T47D (cell line): ENCODE results near the gene TNRC6C.
"Not testable (repeated sequence)": the region's sequence is repeated elsewhere in the genome, so short reads cannot be mapped to it uniquely, and the experiment has no call there.

Experiments
- DNase-seq, 2 experiments: peaks; one replicate each; pipeline versions ENCODE4 v3.0.0 to v3.0.0-alpha.2; 2011 to 2012; ENCODE audit warnings: low read depth in 1 of 2, low spot score in 1 of 2
- JUND ChIP-seq: IDR thresholded peaks from 2 replicates; pipeline ENCODE4 v1.6.1; 2012; ENCODE audit warnings: low read depth
- in situ Hi-C: cut with HindIII; loops from 2 replicates; pipeline ENCODE4 v1.10.0; 2016; ENCODE audit warnings: low sequenced_read_pairs, low pct_unique_long_range_greater_than_20kb

TNRC6C gene

DNA sequence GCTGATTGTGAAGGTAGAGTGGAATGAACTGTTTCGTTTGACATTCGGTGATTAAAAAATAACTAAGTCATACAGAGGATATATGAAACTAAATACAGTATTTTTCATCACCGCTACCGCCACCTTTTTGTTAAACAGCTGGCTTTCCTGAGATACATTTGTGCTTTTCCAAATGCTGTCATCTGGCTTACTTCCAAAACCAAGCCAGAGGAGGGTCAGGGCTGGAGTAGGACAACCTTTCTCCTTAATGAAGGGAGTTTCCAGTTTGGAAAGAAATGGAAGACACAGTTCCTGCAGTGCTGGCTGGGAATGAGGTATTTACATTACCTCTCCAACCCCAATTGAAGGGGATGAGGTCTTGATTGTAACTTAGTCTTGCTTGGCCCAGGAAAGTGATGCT lies 3.2 kb downstream of the TNRC6C start:
- in situ Hi-C loops = no loop called here
- TF ChIP-seq JUND = no peak
- no peak for DNase-seq

DNA sequence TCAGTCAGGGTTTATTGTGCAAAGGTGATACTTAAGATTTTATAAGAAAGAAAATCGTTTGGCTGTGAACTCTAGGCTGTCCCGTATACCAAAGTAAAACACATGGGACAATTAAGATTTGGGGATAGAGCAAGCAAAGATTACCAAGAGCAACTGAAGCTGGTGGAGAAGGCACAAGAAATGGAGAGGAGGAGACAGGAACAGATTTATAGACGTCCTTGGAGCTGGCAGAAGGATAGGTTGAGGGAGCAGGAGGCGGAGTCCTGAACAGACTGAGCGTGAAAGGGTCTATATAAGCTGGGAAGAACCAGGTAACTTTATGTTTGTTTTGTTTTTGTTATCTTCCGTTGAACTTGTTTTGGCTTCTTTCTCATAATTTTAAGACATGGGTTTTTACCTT lies 3.8 kb downstream of the TNRC6C start:
- TF ChIP-seq JUND = no peak
- no peak for DNase-seq
- in situ Hi-C loops = no loop called here

DNA sequence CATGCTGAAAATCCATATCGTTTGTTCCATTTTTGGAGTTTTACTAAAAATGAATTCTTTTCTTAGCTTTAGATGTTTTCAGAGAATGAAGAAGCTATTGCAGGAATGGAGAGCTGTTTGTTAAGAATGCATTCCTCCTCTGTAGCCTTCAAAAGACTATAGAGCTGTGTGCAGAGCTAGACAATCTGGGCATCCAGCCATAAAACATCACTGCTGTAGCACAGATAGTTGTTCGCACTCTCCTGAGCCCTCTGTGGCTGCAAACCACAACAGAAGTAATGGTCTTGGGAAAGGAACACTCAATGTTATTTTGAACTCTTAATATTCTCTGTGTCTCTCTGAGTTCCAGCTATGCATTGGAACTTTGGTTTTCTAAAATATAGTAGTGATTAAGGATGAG lies 4.9 kb downstream of the TNRC6C start:
- TF ChIP-seq JUND = no peak
- in situ Hi-C loops = no loop called here
- DNase-seq = no peak

DNA sequence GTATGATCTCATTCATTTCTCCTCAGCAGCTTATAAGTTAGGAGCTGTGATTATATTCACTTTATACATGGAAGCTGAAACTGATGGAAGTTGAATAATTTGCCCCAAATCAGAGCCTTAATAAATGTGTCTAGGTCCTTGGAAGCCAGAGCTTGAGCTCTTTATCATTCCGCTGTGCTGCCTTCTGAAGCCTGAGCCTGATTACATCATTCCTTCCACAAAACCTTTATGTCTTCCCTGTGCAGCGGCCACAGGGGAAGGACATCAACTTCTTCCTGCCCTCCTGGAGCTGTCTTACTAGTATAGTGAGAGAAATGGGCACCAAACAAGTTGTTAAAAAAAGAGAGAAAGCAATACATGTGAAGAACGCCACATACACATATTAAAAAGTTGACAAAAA lies 6.8 kb downstream of the TNRC6C start:
- DNase-seq = no peak
- no peak for TF ChIP-seq JUND
- in situ Hi-C loops = no loop called here

DNA sequence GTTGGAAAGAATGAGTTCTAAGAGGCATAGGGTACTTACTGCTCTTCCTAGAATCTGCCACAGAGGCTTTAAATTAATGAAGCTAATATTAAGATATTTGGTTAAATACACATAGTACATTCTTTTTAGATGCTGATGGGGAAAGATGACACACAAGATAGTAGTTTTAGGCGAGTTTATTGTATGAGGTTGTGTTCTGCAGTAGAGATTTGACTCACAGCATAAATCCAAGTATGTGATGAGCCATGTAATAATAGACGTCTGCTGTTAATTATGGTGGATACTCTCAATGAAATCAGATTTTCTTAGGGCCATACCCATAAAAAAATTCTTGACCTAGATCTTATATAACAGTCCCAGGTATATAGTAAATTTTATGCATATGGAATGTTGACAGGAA lies 8.0 kb downstream of the TNRC6C start:
- DNase-seq = no peak
- TF ChIP-seq JUND = no peak
- in situ Hi-C loops = no loop called here

DNA sequence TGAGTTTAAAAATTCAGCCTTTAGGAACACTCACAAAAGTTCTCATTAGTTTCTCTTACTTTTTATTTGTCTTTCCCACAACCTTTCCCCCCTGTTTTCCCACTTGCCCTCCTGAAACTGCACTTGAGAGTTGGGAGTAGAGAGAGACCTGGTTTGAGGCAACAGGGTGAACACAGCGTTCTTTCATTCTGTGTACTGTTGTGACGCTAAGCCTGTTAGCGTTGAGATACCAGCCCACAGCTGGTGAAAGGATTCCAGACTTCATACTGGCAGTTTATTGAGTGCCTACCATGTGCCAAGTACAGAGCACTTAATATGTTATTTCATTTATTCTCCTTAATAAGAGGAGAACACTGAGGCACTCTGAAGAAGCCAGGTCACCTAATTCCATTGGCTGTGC lies 10.3 kb downstream of the TNRC6C start:
- no peak for DNase-seq
- no peak for TF ChIP-seq JUND
- in situ Hi-C loops = no loop called here

DNA sequence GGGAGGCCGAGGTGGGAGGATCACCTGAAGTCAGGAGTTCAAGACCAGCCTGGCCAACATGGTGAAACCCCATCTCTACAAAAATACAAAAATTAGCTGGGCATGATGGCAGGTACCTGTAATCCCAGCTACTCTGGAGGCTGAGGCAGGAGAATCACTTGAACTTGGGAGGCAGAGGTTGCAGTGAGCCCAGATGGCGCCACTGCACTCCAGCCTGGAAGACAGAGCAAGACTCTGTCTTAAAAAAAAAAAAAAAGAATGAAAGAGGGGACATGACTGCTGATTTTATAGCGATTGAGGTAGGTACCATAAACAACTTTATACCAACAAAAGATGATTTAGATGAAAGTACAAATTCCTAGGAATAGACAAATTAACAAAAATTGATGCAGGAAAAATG lies 13.8 kb downstream of the TNRC6C start:
- DNase-seq, in situ Hi-C loops: not testable (repeated sequence)

DNA sequence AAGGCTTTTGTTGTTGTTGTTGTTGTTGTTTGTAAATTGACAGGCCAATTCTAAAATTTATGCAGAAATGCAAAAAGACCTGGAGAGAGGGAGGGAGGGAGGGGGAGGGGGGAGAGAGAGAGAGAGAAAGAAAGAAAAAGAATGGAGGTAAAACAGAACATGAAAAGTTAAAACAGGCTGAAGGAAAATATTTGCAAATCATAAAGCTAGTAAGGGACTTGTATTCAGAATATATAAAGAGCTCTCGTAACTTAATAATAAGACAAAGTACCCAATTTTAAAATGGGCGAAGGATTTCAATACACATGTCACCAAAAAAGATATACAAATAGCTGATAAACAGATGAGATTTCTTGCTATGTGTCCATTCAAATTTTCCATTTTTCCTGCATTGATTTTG lies 15.4 kb downstream of the TNRC6C start:
- DNase-seq = no peak
- in situ Hi-C loops = no loop called here
- no peak for TF ChIP-seq JUND

DNA sequence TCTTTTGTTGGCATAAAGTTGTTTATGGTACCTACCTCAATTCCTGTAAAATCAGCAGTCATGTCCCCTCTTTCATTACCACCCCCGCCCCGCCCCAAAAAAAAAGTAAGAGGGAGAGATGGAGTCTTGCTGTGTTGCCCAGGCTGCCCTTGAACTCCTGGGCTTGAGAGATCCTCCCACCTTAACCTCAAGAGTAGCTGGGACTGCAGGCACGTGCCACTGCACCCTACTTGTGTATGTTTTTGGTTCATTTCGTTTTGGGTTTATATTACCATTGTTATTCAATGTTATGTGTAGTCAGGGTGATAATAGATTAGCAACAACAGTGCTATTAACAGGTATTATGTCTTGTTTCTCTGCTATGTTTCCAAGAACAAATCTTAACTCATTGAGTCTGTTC lies 15.9 kb downstream of the TNRC6C start:
- TF ChIP-seq JUND = no peak
- in situ Hi-C loops = no loop called here
- no peak for DNase-seq

DNA sequence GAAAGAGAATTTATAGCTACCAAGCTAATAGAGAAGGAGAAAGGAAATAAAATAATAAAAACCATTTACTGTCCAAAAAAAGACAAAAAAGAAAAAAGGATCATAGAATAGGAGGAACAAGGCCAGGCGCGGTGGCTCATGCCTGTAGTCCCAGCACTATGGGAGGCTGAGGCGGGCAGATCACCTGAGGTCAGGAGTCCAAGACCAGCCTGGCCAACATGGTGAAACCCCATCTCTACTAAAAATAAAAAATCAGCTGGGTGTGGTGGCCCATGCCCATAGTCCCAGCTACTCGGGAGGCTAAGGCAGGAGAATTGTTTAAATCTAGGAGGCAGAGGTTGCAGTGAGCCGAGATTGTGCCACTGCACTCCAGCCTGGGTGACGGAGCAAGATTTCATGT lies 23.9 kb downstream of the TNRC6C start:
- DNase-seq, in situ Hi-C loops: not testable (repeated sequence)

DNA sequence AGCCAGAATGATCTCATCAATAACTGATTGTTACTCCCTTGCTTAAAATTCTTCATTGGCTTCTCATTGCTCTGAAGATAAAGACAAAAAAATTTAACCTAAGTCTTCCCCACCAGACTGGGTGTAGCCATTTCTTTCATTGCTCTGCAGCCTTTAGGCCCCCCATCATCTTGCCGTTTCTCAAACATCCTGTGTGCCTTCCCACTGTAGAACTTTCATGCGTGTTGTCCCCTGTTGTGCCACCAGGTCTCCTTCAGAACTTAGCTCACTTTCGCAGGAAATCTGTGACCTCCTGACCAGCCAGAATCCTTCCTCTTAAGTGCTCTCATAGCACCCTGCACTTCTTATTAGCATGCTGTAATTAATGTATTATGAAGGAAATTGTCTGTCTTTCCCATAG lies 31.8 kb downstream of the TNRC6C start:
- DNase-seq = no peak
- no peak for TF ChIP-seq JUND
- in situ Hi-C loops = no loop called here

DNA sequence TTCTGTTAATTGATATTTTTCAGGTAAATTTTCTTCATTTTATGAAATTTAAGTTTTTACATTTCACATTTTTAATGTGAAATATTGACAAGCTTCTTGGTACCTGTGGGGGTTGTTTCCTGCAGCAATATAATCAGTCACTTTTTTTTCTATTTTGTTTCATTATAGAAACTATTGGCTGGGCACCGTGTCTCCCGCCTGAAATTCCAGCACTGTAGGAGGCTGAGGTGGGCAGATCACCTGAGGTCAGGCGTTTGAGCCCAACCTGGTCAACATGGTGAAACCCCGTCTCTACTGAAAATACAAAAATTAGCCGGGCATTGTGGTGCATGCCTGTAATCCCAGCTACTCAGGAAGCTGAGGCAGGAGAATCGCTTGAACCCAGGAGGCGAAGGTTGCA lies 35.2 kb downstream of the TNRC6C start:
- DNase-seq, in situ Hi-C loops: not testable (repeated sequence)

DNA sequence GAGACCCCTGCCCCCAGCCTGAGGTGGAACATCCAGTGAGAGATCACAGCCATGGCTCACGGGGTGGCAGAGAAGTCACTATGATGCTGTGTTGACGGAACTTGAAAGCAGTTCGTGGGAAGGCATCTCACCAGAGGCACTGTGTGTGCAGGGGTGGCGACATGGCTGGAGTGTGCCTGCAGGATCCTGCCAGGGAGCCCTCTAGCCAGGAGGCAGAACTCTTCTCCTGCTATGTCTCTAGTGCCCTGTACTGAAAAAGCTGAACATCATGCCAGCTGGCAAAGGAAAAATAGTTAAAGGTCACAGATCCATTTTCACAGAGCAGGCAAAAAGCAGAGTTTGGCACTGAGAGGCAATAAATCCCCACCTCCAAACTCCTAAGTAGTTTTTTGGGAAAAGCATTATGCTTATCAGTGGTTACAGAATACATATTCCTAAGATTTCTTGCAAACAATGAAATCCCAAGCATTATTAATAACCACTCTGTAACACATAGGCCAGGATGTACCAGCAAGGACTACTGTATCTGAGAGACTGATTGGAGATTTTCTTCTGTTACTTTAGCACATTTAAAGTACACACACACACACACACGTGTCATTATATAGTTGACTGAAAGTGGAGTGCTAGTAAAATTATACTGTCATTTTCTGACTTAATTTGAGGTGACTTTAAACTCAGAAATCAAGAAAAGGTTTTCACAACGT lies 36.8 kb downstream of the TNRC6C start:
- no peak for DNase-seq
- no peak for TF ChIP-seq JUND
- in situ Hi-C loops = no loop called here

DNA sequence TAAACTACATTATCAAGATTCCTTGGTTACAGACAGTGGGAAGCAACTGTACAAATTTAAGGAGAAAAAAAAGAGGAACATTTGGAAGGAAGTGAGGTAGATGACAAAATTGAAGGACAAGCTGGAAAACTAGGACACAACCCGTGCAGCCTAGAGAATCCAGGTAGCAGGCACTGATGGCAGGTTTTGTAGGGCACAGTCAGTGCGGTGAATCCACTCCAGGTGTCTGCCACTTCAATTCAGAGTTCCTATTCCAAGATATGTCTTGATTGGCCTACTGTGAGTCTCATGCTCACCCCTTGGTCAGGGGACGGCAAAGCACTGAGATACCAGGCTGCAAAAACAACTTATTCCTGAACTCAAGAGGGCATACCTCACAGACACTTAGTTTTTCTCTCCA lies 37.8 kb downstream of the TNRC6C start:
- in situ Hi-C loops = no loop called here
- TF ChIP-seq JUND = no peak

More for the DNA sequence above, 37.8 kb downstream of the TNRC6C start:
- no peak for DNase-seq
